Panc1 (cell line): Measurements from ENCODE around the gene WDR27.

Experiments used
- POLR2AphosphoS5 ChIP-seq: IDR thresholded peaks from 2 replicates; pipeline ENCODE4 v1.6.1; 2012; ENCODE audit warnings: mild to moderate bottlenecking, low read depth, low read length, moderate library complexity
- SIN3A ChIP-seq: IDR thresholded peaks from 2 replicates; pipeline ENCODE4 v1.6.1; 2012; ENCODE audit warnings: low read depth, mild to moderate bottlenecking, low read length, moderate library complexity, borderline replicate concordance; ENCODE audit not compliant: insufficient read depth
- TCF7L2 ChIP-seq: IDR thresholded peaks from 2 replicates; pipeline ENCODE4 v1.6.1; 2011; ENCODE audit warnings: mild to moderate bottlenecking, low read depth, low read length, inconsistent platforms
- TF ChIP-seq, protein P1 (sequence below): fragments of 450-650 bp; IDR thresholded peaks from 2 replicates; pipeline ENCODE4 v1.5.1; 2017; ENCODE audit warnings: mild to moderate bottlenecking
- TF ChIP-seq, protein P2 (sequence below), 2 experiments: IDR thresholded peaks; 2 replicates each; pipeline ENCODE4 v1.6.1; 2011 to 2012; ENCODE audit warnings: low read depth in 2 of 2, control low read depth in 1 of 2, low read length in 1 of 2, mild to moderate bottlenecking in 1 of 2, moderate library complexity in 1 of 2; ENCODE audit not compliant: insufficient read depth in 1 of 2

DNA sequence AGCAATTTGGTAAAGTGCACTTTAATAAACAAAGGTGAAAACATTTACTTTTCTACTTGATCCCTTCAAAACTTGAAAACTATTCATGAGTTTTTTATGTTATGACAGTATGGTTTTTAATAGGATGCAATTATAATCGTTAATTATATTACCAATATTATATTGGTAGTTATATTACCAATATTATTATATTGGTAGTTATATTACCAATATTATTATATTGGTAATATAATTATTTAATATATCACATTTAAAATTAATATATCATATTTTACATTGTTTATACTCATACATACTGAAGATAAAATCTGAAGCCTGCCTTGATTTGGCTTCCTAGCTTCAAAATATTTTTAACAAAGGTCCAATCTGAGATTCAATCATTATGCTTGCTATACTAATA is 262.1 kb downstream of the WDR27 start:
- TF ChIP-seq, protein P1, sequence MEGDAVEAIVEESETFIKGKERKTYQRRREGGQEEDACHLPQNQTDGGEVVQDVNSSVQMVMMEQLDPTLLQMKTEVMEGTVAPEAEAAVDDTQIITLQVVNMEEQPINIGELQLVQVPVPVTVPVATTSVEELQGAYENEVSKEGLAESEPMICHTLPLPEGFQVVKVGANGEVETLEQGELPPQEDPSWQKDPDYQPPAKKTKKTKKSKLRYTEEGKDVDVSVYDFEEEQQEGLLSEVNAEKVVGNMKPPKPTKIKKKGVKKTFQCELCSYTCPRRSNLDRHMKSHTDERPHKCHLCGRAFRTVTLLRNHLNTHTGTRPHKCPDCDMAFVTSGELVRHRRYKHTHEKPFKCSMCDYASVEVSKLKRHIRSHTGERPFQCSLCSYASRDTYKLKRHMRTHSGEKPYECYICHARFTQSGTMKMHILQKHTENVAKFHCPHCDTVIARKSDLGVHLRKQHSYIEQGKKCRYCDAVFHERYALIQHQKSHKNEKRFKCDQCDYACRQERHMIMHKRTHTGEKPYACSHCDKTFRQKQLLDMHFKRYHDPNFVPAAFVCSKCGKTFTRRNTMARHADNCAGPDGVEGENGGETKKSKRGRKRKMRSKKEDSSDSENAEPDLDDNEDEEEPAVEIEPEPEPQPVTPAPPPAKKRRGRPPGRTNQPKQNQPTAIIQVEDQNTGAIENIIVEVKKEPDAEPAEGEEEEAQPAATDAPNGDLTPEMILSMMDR = no peak
- TF ChIP-seq SIN3A = no peak
- no peak for TF ChIP-seq POLR2AphosphoS5
- TF ChIP-seq, protein P2, sequence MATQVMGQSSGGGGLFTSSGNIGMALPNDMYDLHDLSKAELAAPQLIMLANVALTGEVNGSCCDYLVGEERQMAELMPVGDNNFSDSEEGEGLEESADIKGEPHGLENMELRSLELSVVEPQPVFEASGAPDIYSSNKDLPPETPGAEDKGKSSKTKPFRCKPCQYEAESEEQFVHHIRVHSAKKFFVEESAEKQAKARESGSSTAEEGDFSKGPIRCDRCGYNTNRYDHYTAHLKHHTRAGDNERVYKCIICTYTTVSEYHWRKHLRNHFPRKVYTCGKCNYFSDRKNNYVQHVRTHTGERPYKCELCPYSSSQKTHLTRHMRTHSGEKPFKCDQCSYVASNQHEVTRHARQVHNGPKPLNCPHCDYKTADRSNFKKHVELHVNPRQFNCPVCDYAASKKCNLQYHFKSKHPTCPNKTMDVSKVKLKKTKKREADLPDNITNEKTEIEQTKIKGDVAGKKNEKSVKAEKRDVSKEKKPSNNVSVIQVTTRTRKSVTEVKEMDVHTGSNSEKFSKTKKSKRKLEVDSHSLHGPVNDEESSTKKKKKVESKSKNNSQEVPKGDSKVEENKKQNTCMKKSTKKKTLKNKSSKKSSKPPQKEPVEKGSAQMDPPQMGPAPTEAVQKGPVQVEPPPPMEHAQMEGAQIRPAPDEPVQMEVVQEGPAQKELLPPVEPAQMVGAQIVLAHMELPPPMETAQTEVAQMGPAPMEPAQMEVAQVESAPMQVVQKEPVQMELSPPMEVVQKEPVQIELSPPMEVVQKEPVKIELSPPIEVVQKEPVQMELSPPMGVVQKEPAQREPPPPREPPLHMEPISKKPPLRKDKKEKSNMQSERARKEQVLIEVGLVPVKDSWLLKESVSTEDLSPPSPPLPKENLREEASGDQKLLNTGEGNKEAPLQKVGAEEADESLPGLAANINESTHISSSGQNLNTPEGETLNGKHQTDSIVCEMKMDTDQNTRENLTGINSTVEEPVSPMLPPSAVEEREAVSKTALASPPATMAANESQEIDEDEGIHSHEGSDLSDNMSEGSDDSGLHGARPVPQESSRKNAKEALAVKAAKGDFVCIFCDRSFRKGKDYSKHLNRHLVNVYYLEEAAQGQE (IDR thresholded peaks at IDR 0.05; ENCODE audit: insufficient read depth in 1 of 2, low read depth in 2 of 2, low read length in 1 of 2) = no peak
- no peak for TF ChIP-seq TCF7L2
